Measurements from ENCODE around the gene WDHD1.
A peak's percentile ranks its signal among the peaks of the same experiment; 100 is the strongest.
"Not testable (repeated sequence)": the region's sequence is repeated elsewhere in the genome, so short reads cannot be mapped to it uniquely, and the experiment has no call there.

Gene WDHD1

DNA sequence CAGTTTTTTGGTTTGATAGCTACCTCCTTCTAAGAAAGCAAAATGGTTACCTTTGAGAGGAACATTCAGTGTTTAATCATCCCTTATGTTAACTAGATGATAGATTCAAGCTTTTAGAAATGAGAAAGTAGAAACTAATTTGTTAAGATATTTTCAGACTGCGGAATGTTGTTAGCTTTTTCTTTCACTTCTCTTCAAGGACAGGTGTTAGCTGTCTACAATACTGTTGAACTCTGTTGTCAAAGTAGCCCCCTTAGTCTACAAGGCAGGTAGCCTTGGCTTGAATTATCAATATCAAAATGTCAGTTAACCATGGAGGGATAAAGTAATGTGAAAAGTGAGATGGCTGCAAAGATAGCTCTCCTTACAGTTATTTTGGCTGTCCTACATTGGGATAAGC, 39.3 kb upstream of the WDHD1 start:
- TF ChIP-seq, protein P1, sequence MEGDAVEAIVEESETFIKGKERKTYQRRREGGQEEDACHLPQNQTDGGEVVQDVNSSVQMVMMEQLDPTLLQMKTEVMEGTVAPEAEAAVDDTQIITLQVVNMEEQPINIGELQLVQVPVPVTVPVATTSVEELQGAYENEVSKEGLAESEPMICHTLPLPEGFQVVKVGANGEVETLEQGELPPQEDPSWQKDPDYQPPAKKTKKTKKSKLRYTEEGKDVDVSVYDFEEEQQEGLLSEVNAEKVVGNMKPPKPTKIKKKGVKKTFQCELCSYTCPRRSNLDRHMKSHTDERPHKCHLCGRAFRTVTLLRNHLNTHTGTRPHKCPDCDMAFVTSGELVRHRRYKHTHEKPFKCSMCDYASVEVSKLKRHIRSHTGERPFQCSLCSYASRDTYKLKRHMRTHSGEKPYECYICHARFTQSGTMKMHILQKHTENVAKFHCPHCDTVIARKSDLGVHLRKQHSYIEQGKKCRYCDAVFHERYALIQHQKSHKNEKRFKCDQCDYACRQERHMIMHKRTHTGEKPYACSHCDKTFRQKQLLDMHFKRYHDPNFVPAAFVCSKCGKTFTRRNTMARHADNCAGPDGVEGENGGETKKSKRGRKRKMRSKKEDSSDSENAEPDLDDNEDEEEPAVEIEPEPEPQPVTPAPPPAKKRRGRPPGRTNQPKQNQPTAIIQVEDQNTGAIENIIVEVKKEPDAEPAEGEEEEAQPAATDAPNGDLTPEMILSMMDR (conservative IDR thresholded peaks at IDR 0.05), result no peak
- TF ChIP-seq ZFX (IDR thresholded peaks at IDR 0.05), result no peak
- no peak overlapping the region for H3K27ac ChIP-seq

DNA sequence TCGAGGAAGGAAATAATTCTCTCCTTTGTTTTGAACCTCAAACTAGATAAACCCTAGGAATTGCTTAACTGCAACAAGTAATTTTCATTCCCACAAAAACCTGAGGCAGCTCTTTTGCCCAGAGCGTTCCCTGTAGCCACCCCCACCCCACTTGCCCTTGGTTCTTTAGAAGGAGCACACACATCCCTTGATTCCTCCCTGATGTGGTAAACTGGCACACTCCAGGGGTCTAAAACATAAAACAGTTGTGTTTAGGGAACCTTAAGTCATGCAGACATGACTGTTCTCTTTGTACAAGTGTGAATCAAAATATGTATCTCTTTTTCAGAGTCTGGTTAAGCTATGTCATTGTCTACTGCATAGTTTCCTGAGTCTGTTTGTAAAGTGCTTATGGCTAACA, 38.5 kb upstream of the WDHD1 start:
- H3K27ac ChIP-seq, result no peak overlapping the region
- TF ChIP-seq, protein P1 (conservative IDR thresholded peaks at IDR 0.05), result no peak
- TF ChIP-seq ZFX (IDR thresholded peaks at IDR 0.05), result no peak

DNA sequence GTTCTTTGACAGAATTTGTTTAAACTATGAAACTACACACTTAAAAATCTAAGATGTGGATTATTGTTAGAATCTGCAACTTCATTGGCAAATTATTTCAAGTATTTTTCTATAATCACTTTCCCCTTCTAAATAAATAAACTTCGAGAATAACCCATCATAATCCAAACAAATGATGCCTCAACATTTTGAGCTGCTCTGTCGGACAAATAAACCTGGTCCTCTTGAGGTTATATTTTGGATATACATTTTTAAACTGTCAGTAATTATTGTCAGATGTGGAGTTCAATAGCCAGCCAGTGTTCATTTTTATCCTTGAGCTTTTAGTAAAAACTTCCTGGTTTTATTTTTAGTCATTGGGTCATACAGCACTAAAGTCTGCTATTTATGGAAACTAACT, 38.0 kb upstream of the WDHD1 start:
- not testable (repeated sequence) for H3K27ac ChIP-seq

DNA sequence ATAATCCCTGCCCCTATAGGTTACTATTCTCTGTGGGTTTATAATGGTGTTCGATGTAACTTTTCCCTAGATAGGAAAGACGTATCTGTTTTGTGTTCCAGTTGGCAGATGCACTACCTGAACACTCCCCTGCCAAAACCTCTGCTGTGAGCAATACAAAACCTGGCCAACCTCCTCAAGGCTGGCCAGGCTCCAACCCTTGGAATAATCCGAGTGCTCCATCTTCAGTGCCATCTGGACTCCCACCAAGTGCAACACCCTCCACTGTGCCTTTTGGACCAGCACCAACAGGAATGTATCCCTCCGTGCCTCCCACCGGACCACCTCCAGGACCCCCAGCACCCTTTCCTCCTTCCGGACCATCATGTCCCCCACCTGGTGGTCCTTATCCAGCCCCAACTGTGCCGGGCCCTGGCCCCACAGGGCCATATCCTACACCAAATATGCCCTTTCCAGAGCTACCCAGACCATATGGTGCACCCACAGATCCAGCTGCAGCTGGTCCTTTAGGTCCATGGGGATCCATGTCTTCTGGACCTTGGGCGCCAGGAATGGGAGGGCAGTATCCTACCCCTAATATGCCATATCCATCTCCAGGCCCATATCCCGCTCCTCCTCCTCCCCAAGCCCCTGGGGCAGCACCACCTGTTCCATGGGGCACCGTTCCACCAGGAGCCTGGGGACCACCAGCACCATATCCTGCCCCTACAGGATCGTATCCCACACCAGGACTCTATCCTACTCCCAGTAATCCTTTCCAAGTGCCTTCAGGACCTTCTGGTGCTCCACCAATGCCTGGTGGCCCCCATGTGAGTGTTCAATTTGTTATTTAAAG, 35.8 kb upstream of the WDHD1 start:
- peak overlapping the region; percentile 23; the same call in 1 of the 2 replicates for H3K27ac ChIP-seq
- TF ChIP-seq, protein P1 (conservative IDR thresholded peaks at IDR 0.05), result no peak
- TF ChIP-seq ZFX (IDR thresholded peaks at IDR 0.05), result no peak

DNA sequence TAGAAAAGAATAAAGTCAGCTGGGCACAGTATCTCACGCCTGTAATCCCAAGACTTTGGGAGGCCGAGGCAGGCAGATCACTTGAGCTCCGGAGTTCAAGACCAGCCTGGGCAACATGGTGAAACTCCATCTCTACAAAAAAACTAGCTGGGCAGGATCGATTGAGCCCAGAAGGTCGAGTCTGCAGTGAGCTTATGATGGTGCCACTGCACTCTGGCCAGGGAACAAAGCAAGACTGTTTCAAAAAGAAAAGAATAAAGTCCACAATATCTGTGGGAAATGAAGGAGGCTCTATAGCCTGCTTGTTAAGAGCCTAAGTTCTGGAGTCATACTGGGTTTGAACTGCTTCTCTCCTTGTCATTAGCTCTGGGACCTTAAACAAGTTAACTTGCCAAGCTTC, 32.4 kb upstream of the WDHD1 start:
- no peak overlapping the region for H3K27ac ChIP-seq
- TF ChIP-seq, protein P1 (conservative IDR thresholded peaks at IDR 0.05), result no peak
- TF ChIP-seq ZFX (IDR thresholded peaks at IDR 0.05), result no peak

DNA sequence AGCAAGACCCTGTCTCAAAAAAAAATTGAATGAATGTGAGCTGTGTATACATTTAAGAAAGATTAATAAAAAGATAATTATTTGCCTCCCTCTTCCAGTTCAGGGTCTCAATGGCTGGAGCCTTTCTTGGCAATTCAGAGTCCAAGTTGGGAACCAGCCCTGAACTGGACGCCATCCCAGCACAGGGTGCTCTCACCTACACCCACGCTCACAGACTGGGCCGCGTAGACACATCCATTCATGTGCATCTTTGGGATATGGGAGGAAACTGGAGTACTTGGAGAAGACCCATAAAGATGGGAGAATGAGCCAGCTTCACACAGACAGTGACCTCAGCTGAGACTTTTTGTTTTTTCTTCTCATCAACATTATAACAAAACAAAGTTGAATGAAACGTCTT, 31.0 kb upstream of the WDHD1 start:
- TF ChIP-seq, protein P1 (conservative IDR thresholded peaks at IDR 0.05), result no peak
- no peak for TF ChIP-seq ZFX (IDR thresholded peaks at IDR 0.05)

DNA sequence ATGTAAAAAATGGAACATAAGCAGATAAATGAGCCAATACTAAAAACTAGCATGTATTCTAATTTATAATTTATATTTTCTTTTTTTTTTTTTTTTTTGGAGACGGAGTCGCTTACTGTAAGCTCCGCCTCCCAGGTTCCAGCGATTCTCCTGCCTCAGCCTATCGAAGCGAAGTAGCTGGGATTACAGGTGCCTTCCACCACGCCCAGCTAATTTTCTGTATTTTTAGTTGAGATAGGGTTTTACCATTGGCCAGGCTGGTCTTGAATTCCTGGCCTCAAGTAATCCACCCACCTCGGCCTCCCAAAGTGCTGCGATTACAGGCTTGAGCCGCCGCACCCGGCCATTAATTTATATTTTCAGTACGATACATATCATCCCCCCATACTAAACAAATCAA, 27.2 kb upstream of the WDHD1 start:
- TF ChIP-seq, protein P1 (conservative IDR thresholded peaks at IDR 0.05), result no peak
- TF ChIP-seq ZFX (IDR thresholded peaks at IDR 0.05), result no peak

More for the DNA sequence above, 31.0 kb upstream of the WDHD1 start:
- no peak overlapping the region for H3K27ac ChIP-seq

DNA sequence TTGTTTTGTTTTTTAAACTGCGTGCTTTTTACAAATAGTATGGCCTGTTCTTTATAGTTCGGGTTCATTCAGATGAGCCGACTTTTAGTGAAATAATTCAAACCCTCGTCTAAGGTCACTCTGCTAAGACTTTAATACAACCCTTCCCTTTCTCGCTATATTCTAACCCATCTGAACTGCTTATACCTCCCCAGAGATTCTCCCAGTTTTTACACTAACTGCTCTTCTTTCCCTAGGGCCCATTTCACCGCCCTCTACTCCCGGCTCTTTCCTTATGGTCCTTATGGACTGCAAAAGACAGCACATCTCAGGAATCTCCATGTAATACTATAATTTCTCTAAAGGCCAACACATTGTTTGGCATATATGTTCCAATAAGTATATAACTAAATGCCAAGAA, 26.6 kb upstream of the WDHD1 start:
- TF ChIP-seq ZFX (IDR thresholded peaks at IDR 0.05), result no peak
- TF ChIP-seq, protein P1 (conservative IDR thresholded peaks at IDR 0.05), result no peak
- no peak overlapping the region for H3K27ac ChIP-seq

More for the DNA sequence above, 27.2 kb upstream of the WDHD1 start:
- no peak overlapping the region for H3K27ac ChIP-seq

Data from C4-2B (cell line).